ENCODE results near the gene CBLB. TPM values are rescaled to one million over a fixed set of nuclear protein-coding genes. Genes with fewer than 3 reads are reported as not detected.
A peak's percentile ranks its signal among the peaks of the same experiment; 100 is the strongest.

CBLB gene
- total and polyA plus RNA-seq, 10 donors = 13.8 to 138 (median 67.5) TPM

GRCh38 chr3:105865016-105865623 lies 3.7 kb downstream of the CBLB start:
- H3K9me3 ChIP-seq = no peaks in the 10 kb centered on the region
- TF ChIP-seq POLR2A (IDR thresholded peaks at IDR 0.05) = no peak
- no peak for TF ChIP-seq CTCF (IDR thresholded peaks at IDR 0.05 in 8 of 11, conservative IDR thresholded peaks at IDR 0.05 in 3 of 11)
- no peak for TF ChIP-seq POLR2AphosphoS5 (IDR thresholded peaks at IDR 0.05)
- peak overlapping the region in 3 of 8 donors; percentile 1 to 97 (median 96) for H3K27ac ChIP-seq
- peaks cover 15 to 91% (median 82%) of the 10 kb centered on the region in 6 donors for H3K4me1 ChIP-seq
- no peaks in the 10 kb centered on the region for H3K27me3 ChIP-seq (replicated peaks in 1 of 7)
- peak overlapping the region in 3 of 8 donors; percentile 85 to 87 (median 85) for H3K4me3 ChIP-seq
- no peak for DNase-seq
- H3K36me3 ChIP-seq = peaks cover 0 to 27% (median 2%) of the 10 kb centered on the region in 6 donors
- intact Hi-C loops (cut with DNase I; ENCODE audit: low total_unique reads) = no loop called here
- 78 to 91% (median 84%) methylated on average over 1 of the region's 1 CpG for WGBS, 5 donors

- Histone ChIP-seq H3K4me3 (peak overlapping the region in 1 of 8 donors; percentile 85), H3K27me3 (replicated peaks in 1 of 7) (no peaks in the 10 kb centered on the region), H3K36me3 (peaks cover 0 to 34% (median 2%) of the 10 kb centered on the region in 6 donors), H3K4me1 (peaks cover 15 to 87% (median 79%) of the 10 kb centered on the region in 6 donors), H3K27ac (peak overlapping the region in 1 of 8 donors; percentile 2), H3K9me3 (no peaks in the 10 kb centered on the region)
- DNase-seq = no peak
- 90 to 96% (median 92%) methylated on average over 4 of the region's 4 CpGs for WGBS, 5 donors
- intact Hi-C loops (cut with DNase I; ENCODE audit: low total_unique reads) = no loop called here
- TF ChIP-seq CTCF (IDR thresholded peaks at IDR 0.05 in 8 of 11, conservative IDR thresholded peaks at IDR 0.05 in 3 of 11) = no peak
- no peak for TF ChIP-seq POLR2AphosphoS5 (IDR thresholded peaks at IDR 0.05)
- no peak for TF ChIP-seq POLR2A (IDR thresholded peaks at IDR 0.05)
These were observed 4.6 kb downstream of the CBLB start for GRCh38 chr3:105864212-105864611.

GRCh38 chr3:105863608-105864007 lies 5.2 kb downstream of the CBLB start:
- Histone ChIP-seq H3K4me3 (peak overlapping the region in 1 of 8 donors; percentile 85), H3K27me3 (replicated peaks in 1 of 7) (no peaks in the 10 kb centered on the region), H3K36me3 (peaks cover 0 to 37% (median 2%) of the 10 kb centered on the region in 6 donors), H3K9me3 (no peaks in the 10 kb centered on the region), H3K4me1 (peaks cover 15 to 92% (median 80%) of the 10 kb centered on the region in 6 donors), H3K27ac (peak overlapping the region in 1 of 8 donors; percentile 2)
- no peak for DNase-seq
- intact Hi-C loops (cut with DNase I; ENCODE audit: low total_unique reads) = no loop called here
- TF ChIP-seq POLR2A (IDR thresholded peaks at IDR 0.05) (no peak), POLR2AphosphoS5 (IDR thresholded peaks at IDR 0.05) (no peak), CTCF (IDR thresholded peaks at IDR 0.05 in 8 of 11, conservative IDR thresholded peaks at IDR 0.05 in 3 of 11) (no peak)
- 75 to 92% (median 91%) methylated on average over 1 of the region's 1 CpG for WGBS, 5 donors

- H3K4me3 ChIP-seq = peak overlapping the region in 1 of 8 donors; percentile 13
- no peaks in the 10 kb centered on the region for H3K9me3 ChIP-seq
- intact Hi-C loops (cut with DNase I; ENCODE audit: low total_unique reads) = no loop called here
- H3K36me3 ChIP-seq = peaks cover 0 to 37% (median 2%) of the 10 kb centered on the region in 6 donors
- no peak for DNase-seq
- H3K27ac ChIP-seq = peak overlapping the region in 5 of 8 donors; percentile 2 to 49 (median 35)
- 30 to 47% (median 34%) methylated on average over 3 of the region's 3 CpGs for WGBS, 5 donors
- H3K4me1 ChIP-seq = peaks cover 24 to 96% (median 86%) of the 10 kb centered on the region in 6 donors
- no peaks in the 10 kb centered on the region for H3K27me3 ChIP-seq (replicated peaks in 1 of 7)
- peak in 1 of 3 donors; percentile 14 for TF ChIP-seq POLR2AphosphoS5 (IDR thresholded peaks at IDR 0.05)
- TF ChIP-seq POLR2A (IDR thresholded peaks at IDR 0.05) = no peak
- TF ChIP-seq CTCF (IDR thresholded peaks at IDR 0.05 in 8 of 11, conservative IDR thresholded peaks at IDR 0.05 in 3 of 11) = no peak
These were observed 6.6 kb downstream of the CBLB start for GRCh38 chr3:105862217-105862616.
